Endothelial cell of umbilical vein (primary cell): ENCODE data around the gene PKP4.

ENCODE experiments used
- CTCF ChIP-seq, 2 donors: IDR thresholded peaks; 1 replicate in 1 of 2; 2 replicates in 1 of 2; pipeline ENCODE4 v1.5.1; 2011; ENCODE audit warnings: low read length in 2 of 2, mild to moderate bottlenecking in 2 of 2, moderate library complexity in 2 of 2, control low read depth in 1 of 2, inconsistent platforms in 1 of 2, low read depth in 1 of 2; ENCODE audit not compliant: insufficient read depth in 1 of 2; ENCODE audit errors: extremely low read depth in 1 of 2
- EZH2 ChIP-seq: IDR thresholded peaks from 2 replicates; pipeline ENCODE4 v1.6.1; 2012; ENCODE audit warnings: borderline replicate concordance, low read depth, mild to moderate bottlenecking, moderate library complexity, low read length, inconsistent platforms; ENCODE audit not compliant: severe bottlenecking
- POLR2A ChIP-seq: IDR thresholded peaks from 2 replicates; pipeline ENCODE4 v1.6.1; 2012; ENCODE audit warnings: low read depth, mild to moderate bottlenecking, control low read depth, low read length

DNA sequence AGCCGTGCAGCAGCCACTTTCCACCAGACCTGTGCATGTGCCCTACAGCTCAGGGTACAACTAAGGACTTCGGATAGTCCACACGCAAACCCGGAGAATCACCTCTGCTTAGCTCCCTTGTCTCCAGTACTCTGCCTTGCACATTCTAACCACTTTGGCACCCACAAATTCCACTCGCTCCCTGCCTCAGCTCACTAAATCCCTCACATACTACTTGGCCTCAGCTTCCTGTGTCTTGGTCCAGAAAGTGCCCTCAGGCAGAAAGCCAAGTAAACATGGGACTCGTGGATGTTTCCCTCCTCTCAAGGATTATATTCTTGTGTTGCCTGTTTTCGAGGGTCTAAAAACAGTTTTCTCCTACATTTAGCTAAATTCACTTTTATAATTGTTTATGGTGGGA, 180.6 kb downstream of the PKP4 start:
- no peak for TF ChIP-seq POLR2A
- no peak for TF ChIP-seq CTCF (IDR thresholded peaks at IDR 0.05; ENCODE audit: extremely low read depth in 1 of 2, insufficient read depth in 1 of 2, low read depth in 1 of 2, low read length in 2 of 2)
- no peak for TF ChIP-seq EZH2
